GDM1 (cell line): Measurements from ENCODE around the gene CCDC8.
"Not testable (repeated sequence)": the region's sequence is repeated elsewhere in the genome, so short reads cannot be mapped to it uniquely, and the experiment has no call there.

Experiments used
- DNase-seq: peaks from one replicate; lab custom pipeline; 2025; lab: John Stamatoyannopoulos, UW

Gene CCDC8

DNA sequence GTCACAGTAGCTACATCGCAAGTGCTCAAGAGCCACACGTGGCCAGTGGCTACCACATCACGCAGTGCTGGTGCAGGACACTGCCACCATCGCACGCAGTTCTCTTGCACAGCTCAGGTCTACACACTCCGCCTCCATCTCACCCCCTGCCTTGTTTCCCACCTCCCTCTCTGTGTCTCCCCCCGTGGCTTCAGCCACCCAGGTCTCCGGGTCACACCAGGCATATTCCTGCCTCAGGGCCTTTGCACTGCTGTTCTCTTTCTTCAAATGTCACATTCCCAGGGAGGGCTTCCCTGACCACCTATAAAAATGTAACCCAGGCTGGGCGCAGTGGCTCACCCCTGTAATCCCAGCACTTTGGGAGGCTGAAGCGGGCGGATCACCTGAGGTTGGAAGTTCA, 10.6 kb downstream of the CCDC8 start:
- no peak for DNase-seq

DNA sequence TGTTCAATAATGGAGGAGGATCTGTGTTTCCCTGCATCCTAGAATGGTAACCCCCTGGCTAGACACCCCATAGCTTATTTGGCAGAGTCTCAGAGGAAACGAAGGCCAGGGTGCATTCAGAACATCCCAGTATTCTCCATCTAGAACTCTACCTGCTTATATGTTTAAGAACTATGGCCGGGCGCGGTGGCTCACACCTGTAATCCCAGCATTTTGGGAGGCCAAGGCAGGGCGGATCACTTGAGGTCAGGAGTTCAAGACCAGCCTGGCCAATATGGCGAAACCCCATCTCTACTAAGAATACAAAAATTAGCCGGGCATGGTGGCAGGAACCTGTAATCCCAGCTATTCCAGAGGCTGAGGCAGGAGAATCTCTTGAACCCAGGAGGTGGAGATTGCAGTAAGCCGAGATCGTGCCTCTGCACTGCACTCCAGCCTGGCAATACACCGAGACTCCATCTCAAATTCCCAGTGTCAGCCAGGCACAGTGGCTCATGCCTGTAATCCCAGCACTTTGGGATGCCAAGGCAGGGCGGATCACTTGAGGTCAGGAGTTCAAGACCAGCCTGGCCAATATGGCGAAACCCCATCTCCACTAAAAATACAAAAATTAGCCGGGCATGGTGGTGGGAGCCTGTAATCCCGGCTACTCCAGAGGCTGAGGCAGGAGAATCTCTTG, 15.4 kb downstream of the CCDC8 start:
- DNase-seq, result not testable (repeated sequence)

GRCh38 chr19:46394402-46394797, 19.0 kb downstream of the CCDC8 start:
- no peak for DNase-seq

- no peak for DNase-seq
Measured at GRCh38 chr19:46393456-46394401, 19.6 kb downstream of the CCDC8 start.

GRCh38 chr19:46392837-46393236, 20.5 kb downstream of the CCDC8 start:
- no peak for DNase-seq

- DNase-seq, result no peak
Measured at GRCh38 chr19:46392252-46392801, 21.0 kb downstream of the CCDC8 start.

GRCh38 chr19:46391296-46392251, 21.8 kb downstream of the CCDC8 start:
- DNase-seq, result no peak

DNA sequence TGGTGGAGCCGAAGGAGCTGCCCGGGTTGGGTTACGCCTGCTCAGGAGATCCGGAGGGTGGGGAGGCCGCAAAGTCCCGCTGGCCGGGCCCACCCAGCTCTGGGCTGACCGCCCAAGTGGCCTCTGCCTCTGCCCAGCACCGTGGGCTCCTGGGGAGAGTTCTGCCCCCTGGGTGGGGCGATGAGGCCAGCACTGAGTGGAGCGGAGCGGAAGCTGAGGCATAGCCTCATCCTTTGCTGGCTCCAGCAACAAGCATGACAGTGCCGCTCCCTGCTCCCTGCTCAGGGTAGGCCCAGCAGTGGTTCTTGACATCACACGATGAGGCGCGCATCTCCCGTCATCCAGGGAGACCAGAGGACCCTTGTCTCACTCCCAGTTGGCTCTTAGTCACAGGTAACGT, 22.5 kb downstream of the CCDC8 start:
- DNase-seq, result no peak

DNA sequence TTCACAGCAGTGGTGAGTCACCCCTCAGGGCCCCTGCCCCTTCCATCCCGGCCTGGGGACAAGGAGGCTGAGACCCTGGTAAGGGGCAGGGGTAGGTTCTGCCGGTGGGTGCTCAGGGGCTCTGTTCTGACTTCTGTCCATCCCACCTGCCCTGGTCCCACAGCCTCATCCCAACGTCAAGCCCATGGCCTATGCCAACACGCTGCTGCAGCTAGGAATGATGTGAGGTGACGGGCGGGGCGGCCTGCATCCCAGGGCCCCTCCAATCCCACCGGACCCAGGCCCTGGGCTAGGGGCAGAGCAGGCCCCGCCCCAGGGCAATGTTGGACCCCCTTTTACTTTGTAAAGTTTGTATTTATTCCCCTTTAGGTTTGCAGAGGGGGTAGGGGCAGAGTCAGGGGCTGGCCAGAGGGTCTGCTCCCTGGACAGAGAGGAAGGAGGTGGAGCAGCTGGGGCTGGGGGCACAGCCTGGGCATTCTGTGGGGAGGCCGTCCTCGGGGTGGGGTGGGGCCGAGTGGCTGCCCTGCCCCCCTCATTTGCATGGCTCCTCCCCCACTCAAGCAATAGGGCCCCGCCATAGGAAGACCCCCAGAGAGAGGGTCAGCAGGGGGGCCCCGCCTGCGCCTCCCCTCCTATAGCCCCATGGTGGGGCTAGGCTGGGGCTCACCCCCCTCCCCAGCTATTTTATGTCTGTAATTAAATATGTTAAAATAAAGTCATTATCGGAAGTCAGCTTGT, 23.1 kb downstream of the CCDC8 start:
- DNase-seq, result no peak

- DNase-seq, result no peak
Measured at GRCh38 chr19:46388311-46389095, 24.9 kb downstream of the CCDC8 start.

- no peak for DNase-seq
Measured at GRCh38 chr19:46387713-46388130, 25.6 kb downstream of the CCDC8 start.

DNA sequence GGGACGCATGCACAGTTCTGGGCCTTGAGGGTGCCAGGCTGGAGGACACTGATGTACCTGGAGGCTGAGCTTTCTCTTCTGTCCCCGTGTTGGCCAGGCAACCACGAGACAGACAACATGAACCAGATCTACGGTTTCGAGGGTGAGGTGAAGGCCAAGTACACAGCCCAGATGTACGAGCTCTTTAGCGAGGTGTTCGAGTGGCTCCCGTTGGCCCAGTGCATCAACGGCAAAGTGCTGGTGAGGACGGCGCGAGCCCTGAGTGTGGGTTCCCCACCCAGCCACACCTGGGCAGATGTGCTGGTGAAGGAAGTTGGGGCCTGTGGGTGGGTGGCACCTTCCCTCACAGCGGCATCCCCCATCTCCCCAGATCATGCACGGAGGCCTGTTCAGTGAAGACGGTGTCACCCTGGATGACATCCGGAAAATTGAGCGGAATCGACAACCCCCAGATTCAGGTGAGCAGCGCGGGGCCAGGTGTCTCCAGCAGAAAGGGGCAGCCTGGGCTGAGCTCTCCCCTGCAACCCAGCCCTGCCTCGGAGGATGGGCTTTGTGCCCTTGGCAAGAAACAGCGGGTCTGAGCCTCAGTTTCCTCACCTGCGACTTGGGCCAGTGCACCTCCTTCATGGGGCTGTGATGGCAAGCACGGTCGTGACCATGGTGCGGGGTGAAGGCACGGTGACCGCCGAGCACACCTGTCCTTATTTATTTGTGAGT, 26.2 kb downstream of the CCDC8 start:
- no peak for DNase-seq

DNA sequence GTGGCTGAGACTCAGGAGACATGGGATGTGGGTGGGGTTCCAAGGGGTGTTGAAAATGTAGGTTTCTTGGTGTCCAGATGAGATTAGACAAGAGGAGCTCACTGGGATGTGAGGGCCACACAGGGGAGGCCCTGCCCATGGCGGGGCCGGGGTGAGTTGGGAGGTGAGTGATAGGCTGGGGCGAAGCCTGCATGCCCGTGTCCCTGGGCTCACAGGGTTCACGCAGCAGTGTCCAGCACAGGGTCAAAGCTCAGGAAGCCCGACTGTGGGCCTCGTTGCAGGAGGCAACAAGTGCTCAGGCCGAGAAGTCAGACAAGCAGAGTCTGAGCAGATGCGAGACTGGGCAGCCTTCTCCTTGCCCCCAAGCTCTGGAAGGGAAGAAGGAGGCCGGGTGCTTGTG, 27.2 kb downstream of the CCDC8 start:
- no peak for DNase-seq

- DNase-seq, result no peak
Measured at GRCh38 chr19:46385636-46386035, 27.7 kb downstream of the CCDC8 start.

- no peak for DNase-seq
Measured at GRCh38 chr19:46384396-46384795, 29.0 kb downstream of the CCDC8 start.

GRCh38 chr19:46383846-46384245, 29.5 kb downstream of the CCDC8 start:
- DNase-seq, result no peak

DNA sequence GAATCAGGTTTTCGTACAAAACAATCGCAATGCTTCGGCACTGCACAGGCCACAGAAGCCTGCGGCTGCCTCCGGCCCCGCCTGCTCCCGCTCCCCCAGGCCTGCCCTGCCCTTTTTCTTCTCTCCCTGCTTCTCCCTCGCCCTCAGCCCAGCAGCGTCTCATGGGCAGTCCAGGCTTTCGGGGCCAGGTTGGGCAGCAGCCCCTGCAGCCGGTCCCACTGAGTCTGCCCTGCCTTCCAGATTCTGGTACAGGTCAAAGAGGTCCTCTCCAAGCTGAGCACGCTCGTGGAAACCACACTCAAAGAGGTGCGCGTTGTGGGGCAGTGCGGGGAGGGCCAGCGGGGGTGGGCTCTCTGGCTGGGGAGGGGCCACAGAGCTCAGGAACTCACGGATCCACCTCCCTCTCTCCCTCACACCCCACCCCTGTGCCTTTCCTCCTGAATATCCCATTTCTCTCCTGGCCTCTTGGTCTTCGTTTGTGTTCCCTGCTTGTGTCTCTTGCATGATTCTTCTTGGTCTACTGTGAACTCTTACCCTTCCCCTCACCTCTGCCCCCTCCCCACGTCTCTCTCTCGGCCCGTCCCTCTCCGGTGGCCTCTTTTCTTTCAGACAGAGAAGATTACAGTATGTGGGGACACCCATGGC, 30.1 kb downstream of the CCDC8 start:
- no peak for DNase-seq

DNA sequence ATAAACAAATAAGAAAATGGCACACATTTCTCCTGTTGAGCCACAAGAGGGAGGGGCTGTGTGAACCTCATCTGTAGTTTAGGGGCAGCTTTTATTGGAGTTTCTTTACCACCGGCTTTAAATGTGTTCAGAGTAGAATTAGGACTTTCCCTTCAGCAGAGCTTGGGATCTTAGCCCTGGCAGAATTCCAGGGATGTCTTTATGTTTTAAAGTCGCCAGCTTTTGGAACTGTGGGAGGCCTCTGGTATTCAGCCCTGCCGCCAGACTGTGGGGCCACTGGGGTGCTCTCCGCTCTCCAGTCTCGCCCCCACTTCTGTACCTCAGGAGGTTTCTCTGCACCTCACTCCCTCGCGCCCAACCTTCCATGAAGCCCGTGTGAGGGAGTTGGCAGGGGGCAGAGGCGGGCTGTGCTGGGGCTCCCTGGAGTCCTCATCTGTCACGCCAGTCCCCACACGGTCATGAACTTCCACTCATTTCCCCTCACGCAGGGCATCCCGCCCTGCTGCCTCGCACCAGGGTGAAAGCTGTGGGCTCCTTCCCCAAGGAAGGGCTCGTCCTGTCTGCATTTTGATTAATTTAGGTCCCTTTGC, 31.5 kb downstream of the CCDC8 start:
- DNase-seq, result no peak

- no peak for DNase-seq
Measured at GRCh38 chr19:46381346-46381745, 32.0 kb downstream of the CCDC8 start.
